Measurements from ENCODE around the gene PRKAG3.
"Not testable (repeated sequence)": the region's sequence is repeated elsewhere in the genome, so short reads cannot be mapped to it uniquely, and the experiment has no call there.

Gene PRKAG3

GRCh38 chr2:218861645-218862318 lies 30.2 kb upstream of the PRKAG3 start:
- DNase-seq (ENCODE audit: low spot score), result no peak

- DNase-seq (ENCODE audit: low spot score), result no peak
These were observed 29.4 kb upstream of the PRKAG3 start for GRCh38 chr2:218860950-218861381.

- DNase-seq (ENCODE audit: low spot score), result no peak
These were observed 28.6 kb upstream of the PRKAG3 start for GRCh38 chr2:218859988-218860831.

- DNase-seq (ENCODE audit: low spot score), result no peak
These were observed 28.0 kb upstream of the PRKAG3 start, which contains the start of gene WNT6 for GRCh38 chr2:218859556-218859987. TSS of gene WNT6 (plus strand) at chr2:218859805. CDS start at chr2:218860038, 233 bp downstream.

GRCh38 chr2:218858671-218859555 lies 27.3 kb upstream of the PRKAG3 start:
- no peak for DNase-seq (ENCODE audit: low spot score)

GRCh38 chr2:218858138-218858445 lies 26.5 kb upstream of the PRKAG3 start:
- DNase-seq (ENCODE audit: low spot score), result no peak

GRCh38 chr2:218857371-218858137 lies 26.0 kb upstream of the PRKAG3 start:
- DNase-seq (ENCODE audit: low spot score), result no peak

GRCh38 chr2:218856896-218857243 lies 25.3 kb upstream of the PRKAG3 start:
- no peak for DNase-seq (ENCODE audit: low spot score)

GRCh38 chr2:218856167-218856895 lies 24.7 kb upstream of the PRKAG3 start:
- DNase-seq (ENCODE audit: low spot score), result no peak

GRCh38 chr2:218855305-218856166 lies 23.9 kb upstream of the PRKAG3 start:
- no peak for DNase-seq (ENCODE audit: low spot score)

- no peak for DNase-seq (ENCODE audit: low spot score)
These were observed 23.3 kb upstream of the PRKAG3 start for GRCh38 chr2:218854860-218855259.

- DNase-seq (ENCODE audit: low spot score), result peak; percentile 36
These were observed 22.2 kb upstream of the PRKAG3 start for GRCh38 chr2:218853766-218854165.

- DNase-seq (ENCODE audit: low spot score), result peak; percentile 82
These were observed 21.5 kb upstream of the PRKAG3 start for GRCh38 chr2:218852911-218853667.

GRCh38 chr2:218851286-218851685 lies 19.7 kb upstream of the PRKAG3 start:
- DNase-seq (ENCODE audit: low spot score), result no peak

GRCh38 chr2:218850796-218851195 lies 19.2 kb upstream of the PRKAG3 start:
- no peak for DNase-seq (ENCODE audit: low spot score)

GRCh38 chr2:218849721-218850120 lies 18.1 kb upstream of the PRKAG3 start:
- DNase-seq (ENCODE audit: low spot score), result no peak

GRCh38 chr2:218846963-218847362 lies 15.4 kb upstream of the PRKAG3 start:
- DNase-seq (ENCODE audit: low spot score), result not testable (repeated sequence)

- not testable (repeated sequence) for DNase-seq (ENCODE audit: low spot score)
These were observed 12.7 kb upstream of the PRKAG3 start for GRCh38 chr2:218844334-218844733.

GRCh38 chr2:218839888-218840287 lies 8.3 kb upstream of the PRKAG3 start:
- no peak for DNase-seq (ENCODE audit: low spot score)

Measured in COLO829 (cell line).